ENCODE data around the gene ABR. TPM values are rescaled to one million over a fixed set of nuclear protein-coding genes. Genes with fewer than 3 reads are reported as not detected.
"Not testable (repeated sequence)": the region's sequence is repeated elsewhere in the genome, so short reads cannot be mapped to it uniquely, and the experiment has no call there.

Gene ABR
- polyA plus RNA-seq, 2 of the 4 experiments (the other 2 are of a cell fraction) = 70.9 to 73.8 TPM

DNA sequence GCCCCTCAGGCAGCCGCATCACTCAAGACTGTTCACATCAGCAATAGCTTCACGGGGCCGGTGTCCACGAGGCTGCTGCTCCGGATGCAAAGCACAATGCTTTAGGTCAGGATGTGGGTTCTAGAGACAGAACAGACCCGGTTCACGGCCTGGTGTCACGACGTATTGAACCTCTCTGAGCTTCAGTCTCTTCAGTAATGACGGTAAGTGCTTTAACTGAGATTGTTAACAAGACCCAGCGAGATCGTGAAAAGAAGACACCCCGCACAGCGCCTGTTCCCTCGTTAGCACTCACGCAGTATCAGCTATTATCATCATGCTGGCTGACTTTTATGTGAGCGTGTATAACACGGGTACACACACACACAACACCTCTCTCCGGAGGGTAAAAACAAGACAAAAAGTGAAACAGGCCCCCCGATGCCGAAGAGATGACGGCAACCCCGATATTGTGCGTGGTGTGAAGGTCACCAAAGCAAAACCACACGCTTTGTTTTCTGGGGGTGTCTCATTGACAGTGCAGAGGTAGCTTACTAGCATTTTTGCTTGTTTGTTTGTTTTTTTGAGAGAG is 21.4 kb upstream of the ABR start:
- DNase-seq (ENCODE audit: low read depth in 1 of 2, low spot score in 1 of 2) (no peak), ATAC-seq (0 out of 6 replicates have a peak, but pooled peaks of 1 of the 2 experiments have one; percentile 11), FAIRE-seq (no peak)
- Histone ChIP-seq H3K4me3 (no peak overlapping the region), H3K9me3 (no peaks in the 10 kb centered on the region), H3K4me1 (no peaks in the 10 kb centered on the region), H3K4me2 (no peak overlapping the region), H3K27ac (no peak overlapping the region)
- no peak for TF ChIP-seq RFX5 (IDR thresholded peaks at IDR 0.05)
- no peak for TF ChIP-seq FOSB (CRISPR knock-in tag; IDR thresholded peaks at IDR 0.05)
- no peak for TF ChIP-seq RARB (CRISPR knock-in tag; IDR thresholded peaks at IDR 0.05)
- TF ChIP-seq, protein P1, sequence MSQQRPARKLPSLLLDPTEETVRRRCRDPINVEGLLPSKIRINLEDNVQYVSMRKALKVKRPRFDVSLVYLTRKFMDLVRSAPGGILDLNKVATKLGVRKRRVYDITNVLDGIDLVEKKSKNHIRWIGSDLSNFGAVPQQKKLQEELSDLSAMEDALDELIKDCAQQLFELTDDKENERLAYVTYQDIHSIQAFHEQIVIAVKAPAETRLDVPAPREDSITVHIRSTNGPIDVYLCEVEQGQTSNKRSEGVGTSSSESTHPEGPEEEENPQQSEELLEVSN (IDR thresholded peaks at IDR 0.05; ENCODE audit: borderline replicate concordance, low read depth) = no peak
- no peak for TF ChIP-seq HOXB13 (CRISPR knock-in tag; IDR thresholded peaks at IDR 0.05; ENCODE audit: low read depth)
- no peak for TF ChIP-seq ZFP36 (IDR thresholded peaks at IDR 0.05; ENCODE audit: borderline replicate concordance, partially characterized antibody)
- TF ChIP-seq TFCP2L1 (CRISPR knock-in tag; IDR thresholded peaks at IDR 0.05) = no peak
- TF ChIP-seq NFE2L2 (conservative IDR thresholded peaks at IDR 0.05; ENCODE audit: low read length) = no peak
- TF ChIP-seq POLR2AphosphoS2 (conservative IDR thresholded peaks at IDR 0.05; ENCODE audit: low read length) = no peak
- TF ChIP-seq, protein P2, sequence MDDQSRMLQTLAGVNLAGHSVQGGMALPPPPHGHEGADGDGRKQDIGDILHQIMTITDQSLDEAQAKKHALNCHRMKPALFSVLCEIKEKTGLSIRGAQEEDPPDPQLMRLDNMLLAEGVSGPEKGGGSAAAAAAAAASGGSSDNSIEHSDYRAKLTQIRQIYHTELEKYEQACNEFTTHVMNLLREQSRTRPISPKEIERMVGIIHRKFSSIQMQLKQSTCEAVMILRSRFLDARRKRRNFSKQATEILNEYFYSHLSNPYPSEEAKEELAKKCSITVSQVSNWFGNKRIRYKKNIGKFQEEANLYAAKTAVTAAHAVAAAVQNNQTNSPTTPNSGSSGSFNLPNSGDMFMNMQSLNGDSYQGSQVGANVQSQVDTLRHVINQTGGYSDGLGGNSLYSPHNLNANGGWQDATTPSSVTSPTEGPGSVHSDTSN (IDR thresholded peaks at IDR 0.05) = no peak
- no peak for TF ChIP-seq POLR2A (IDR thresholded peaks at IDR 0.05; ENCODE audit: low read length)
- no peak for TF ChIP-seq ZSCAN20 (CRISPR knock-in tag; IDR thresholded peaks at IDR 0.05)
- TF ChIP-seq BHLHE40 (IDR thresholded peaks at IDR 0.05; ENCODE audit: low read depth, low read length) = no peak
- no peak for TF ChIP-seq MAZ (IDR thresholded peaks at IDR 0.05; ENCODE audit: borderline replicate concordance, low read depth, low read length)
- TF ChIP-seq MYC (IDR thresholded peaks at IDR 0.05; ENCODE audit: borderline replicate concordance, low read length) = no peak
- ChIA-PET POLR2A (no interaction called here), CTCF (interaction anchor here (0.6 to 10.5 kb wide), 9 partner anchors 14 to 325 kb away, joined by 3 to 120 read pairs (median 4); partner anchors contain the start of gene TIMM22)
- 86% methylated on average over 25 of the region's 25 CpGs for WGBS (ENCODE audit: missing lambda C conversion rate)

DNA sequence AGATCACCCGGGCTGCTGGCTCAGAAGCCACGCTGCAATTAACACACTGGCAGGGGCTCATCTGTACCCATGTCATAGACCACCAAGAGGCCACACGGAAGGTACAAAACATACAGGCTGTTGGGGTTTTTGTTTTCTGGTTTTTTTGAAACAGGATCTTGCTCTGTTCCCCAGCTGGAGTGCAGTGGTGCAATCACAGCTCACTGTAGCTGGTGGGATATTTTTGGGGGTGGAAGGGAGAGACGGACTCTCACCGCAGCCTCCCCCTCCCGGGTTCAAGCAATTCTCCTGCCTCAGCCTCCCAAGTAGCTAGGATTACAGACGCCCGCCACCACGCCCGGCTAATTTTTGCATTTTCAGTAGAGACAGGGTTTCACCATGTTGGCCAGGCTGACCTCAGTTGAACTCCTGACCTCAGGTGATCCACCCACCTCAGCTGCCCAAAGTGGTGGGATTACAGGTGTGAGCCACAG is 19.5 kb upstream of the ABR start:
- CTCF ChIA-PET = interaction anchor here (0.6 to 10.5 kb wide), 6 partner anchors 12 to 143 kb away, joined by 3 to 120 read pairs (median 4); no protein-coding TSS in a partner anchor
- not testable (repeated sequence) for H3K4me3 ChIP-seq; H3K4me2 ChIP-seq; FAIRE-seq; H3K4me1 ChIP-seq; H3K27ac ChIP-seq; ATAC-seq; H3K9me3 ChIP-seq; DNase-seq (ENCODE audit: low read depth in 1 of 2, low spot score in 1 of 2)
- 82% methylated on average over 10 of the region's 10 CpGs for WGBS (ENCODE audit: missing lambda C conversion rate)
- POLR2A ChIA-PET = interaction anchor here (0.7 kb wide), 1 partner anchor 200 kb away, joined by 3 read pairs; no protein-coding TSS in a partner anchor

DNA sequence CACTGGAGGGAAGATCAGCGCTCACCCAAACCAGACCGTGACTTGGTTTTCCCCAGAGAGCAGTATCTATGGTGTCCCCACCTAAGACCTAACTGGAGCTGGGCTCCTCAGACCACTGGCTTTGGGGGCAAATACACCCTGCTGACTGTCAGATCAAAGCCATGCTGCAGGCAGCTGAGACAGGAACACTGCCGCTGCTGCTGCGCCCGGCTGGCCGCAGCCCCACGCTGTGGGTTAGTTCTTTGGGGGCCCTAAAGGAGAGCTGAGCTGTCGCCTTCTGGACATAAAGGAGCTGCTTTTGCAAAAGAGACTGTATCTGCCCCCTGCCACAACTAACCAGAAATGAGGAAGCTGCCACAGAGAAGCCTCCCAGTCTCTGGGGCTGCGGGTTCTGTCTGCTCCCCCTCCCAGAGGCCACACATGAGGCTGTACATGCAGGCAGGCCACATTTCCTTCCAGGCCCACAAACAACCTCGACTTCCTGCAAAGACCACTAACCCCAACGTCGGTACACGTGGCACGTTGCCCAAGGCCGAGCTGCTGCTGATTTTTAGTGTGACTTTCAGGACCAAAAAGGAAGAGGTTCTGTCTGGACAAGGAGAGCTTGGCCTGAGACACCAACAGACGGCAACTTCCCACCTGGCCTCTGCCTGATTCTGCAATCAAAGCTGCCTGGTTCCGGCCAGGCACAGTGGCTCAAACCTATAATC is 18.2 kb upstream of the ABR start:
- no peaks in the 10 kb centered on the region for H3K9me3 ChIP-seq
- CTCF ChIA-PET = interaction anchor here (0.6 to 10.5 kb wide), 9 partner anchors 11 to 451 kb away, joined by 3 to 120 read pairs (median 3); no protein-coding TSS in a partner anchor
- DNase-seq (ENCODE audit: low read depth in 1 of 2, low spot score in 1 of 2) (no peak), ATAC-seq (peak; percentile 10 to 23; a peak in 3 of 6 replicates), FAIRE-seq (no peak)
- H3K27ac ChIP-seq = peak overlapping the region in 1 of 2 experiments; percentile 22; a peak in 1 of 6 replicates
- H3K4me3 ChIP-seq = no peak overlapping the region
- no peaks in the 10 kb centered on the region for H3K4me1 ChIP-seq
- no peak overlapping the region for H3K4me2 ChIP-seq
- POLR2A ChIA-PET = no interaction called here
- WGBS (ENCODE audit: missing lambda C conversion rate) = 57% methylated on average over 17 of the region's 17 CpGs
- TF ChIP-seq CHD2 (IDR thresholded peaks at IDR 0.05; ENCODE audit: low read length, partially characterized antibody) (no peak), HOXA7 (CRISPR knock-in tag; IDR thresholded peaks at IDR 0.05) (no peak), ZNF302 (CRISPR knock-in tag; IDR thresholded peaks at IDR 0.05) (no peak), ZFP36 (IDR thresholded peaks at IDR 0.05; ENCODE audit: borderline replicate concordance, partially characterized antibody) (no peak), JUN (IDR thresholded peaks at IDR 0.05) (no peak), HEYL (CRISPR knock-in tag; IDR thresholded peaks at IDR 0.05) (no peak), KDM1A (IDR thresholded peaks at IDR 0.05; ENCODE audit: low read depth) (no peak), RAD21 (conservative IDR thresholded peaks at IDR 0.05 in 1 of 2, IDR thresholded peaks at IDR 0.05 in 1 of 2) (no peak), POLR2A (IDR thresholded peaks at IDR 0.05; ENCODE audit: low read length) (no peak), NR3C1 (IDR thresholded peaks at IDR 0.05) (no peak), MYC (IDR thresholded peaks at IDR 0.05; ENCODE audit: borderline replicate concordance, low read length) (no peak), NFE2L2 (conservative IDR thresholded peaks at IDR 0.05; ENCODE audit: low read length) (no peak), PHF8 (IDR thresholded peaks at IDR 0.05; ENCODE audit: borderline replicate concordance, low read depth) (no peak), POLR2AphosphoS2 (conservative IDR thresholded peaks at IDR 0.05; ENCODE audit: low read length) (no peak), MAFK (IDR thresholded peaks at IDR 0.05; ENCODE audit: partially characterized antibody) (no peak)
- TF ChIP-seq, protein P3, sequence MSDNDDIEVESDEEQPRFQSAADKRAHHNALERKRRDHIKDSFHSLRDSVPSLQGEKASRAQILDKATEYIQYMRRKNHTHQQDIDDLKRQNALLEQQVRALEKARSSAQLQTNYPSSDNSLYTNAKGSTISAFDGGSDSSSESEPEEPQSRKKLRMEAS (IDR thresholded peaks at IDR 0.05) = no peak
- TF ChIP-seq, protein P4, sequence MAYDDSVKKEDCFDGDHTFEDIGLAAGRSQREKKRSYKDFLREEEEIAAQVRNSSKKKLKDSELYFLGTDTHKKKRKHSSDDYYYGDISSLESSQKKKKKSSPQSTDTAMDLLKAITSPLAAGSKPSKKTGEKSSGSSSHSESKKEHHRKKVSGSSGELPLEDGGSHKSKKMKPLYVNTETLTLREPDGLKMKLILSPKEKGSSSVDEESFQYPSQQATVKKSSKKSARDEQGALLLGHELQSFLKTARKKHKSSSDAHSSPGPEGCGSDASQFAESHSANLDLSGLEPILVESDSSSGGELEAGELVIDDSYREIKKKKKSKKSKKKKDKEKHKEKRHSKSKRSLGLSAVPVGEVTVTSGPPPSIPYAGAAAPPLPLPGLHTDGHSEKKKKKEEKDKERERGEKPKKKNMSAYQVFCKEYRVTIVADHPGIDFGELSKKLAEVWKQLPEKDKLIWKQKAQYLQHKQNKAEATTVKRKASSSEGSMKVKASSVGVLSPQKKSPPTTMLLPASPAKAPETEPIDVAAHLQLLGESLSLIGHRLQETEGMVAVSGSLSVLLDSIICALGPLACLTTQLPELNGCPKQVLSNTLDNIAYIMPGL (CRISPR knock-in tag; IDR thresholded peaks at IDR 0.05; ENCODE audit: borderline replicate concordance) = no peak
- TF ChIP-seq, protein P5, sequence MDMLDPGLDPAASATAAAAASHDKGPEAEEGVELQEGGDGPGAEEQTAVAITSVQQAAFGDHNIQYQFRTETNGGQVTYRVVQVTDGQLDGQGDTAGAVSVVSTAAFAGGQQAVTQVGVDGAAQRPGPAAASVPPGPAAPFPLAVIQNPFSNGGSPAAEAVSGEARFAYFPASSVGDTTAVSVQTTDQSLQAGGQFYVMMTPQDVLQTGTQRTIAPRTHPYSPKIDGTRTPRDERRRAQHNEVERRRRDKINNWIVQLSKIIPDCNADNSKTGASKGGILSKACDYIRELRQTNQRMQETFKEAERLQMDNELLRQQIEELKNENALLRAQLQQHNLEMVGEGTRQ (IDR thresholded peaks at IDR 0.05) = no peak
